H1 (cell line): ENCODE results near the gene SKP1.

Experiments
- SAP30 ChIP-seq: fragments of 300-600 bp; sonication (generic); IDR thresholded peaks from 2 replicates; pipeline ENCODE4 v1.7.1; 2012; ENCODE audit warnings: low read length, moderate library complexity, mild to moderate bottlenecking, inconsistent platforms; ENCODE audit not compliant: insufficient read depth, insufficient replicate concordance
- TBP ChIP-seq: IDR thresholded peaks from 2 replicates; pipeline ENCODE4 v1.6.1; 2011; ENCODE audit warnings: low read depth, low read length, improper control_type of control experiment

DNA sequence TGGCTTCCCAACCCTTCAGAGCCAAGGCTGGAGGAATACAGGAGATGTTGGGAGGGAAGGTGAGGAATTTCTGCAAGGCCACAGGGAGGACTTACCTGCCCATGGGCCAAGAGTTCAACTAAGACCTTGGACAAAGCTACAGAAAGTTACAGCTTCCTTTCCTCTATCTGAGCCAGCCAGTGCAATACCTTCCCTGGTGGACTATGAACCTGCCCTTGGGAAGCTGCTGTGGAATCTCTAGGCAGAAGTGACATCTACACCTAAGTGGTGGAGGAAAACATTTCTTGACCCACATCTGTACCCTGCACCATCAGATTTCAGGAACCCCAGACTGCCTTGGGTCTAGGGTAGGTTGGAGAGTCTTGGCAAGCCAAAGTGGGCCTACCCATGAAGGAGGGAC is 6.7 kb upstream of the SKP1 start:
- TF ChIP-seq SAP30, result no peak
- no peak for TF ChIP-seq TBP
